Effector memory CD8-positive, alpha-beta T cell (primary cell): Measurements from ENCODE around the gene DOCK6.

ENCODE experiments used
- ATAC-seq: fragments of 150-1000 bp; cut with Tn5 transposase; replicated peaks from 2 replicates; pipeline ENCODE4 v1.10.0; 2021; ENCODE audit warnings: mild to moderate bottlenecking, moderate library complexity
- DNase-seq, 3 experiments: peaks; one replicate each; pipeline ENCODE4 v3.0.0; 2021
- H3K27ac Mint-ChIP-seq, 2 donors: one replicate each; pipeline ENCODE4 v1.8.0; 2022; ENCODE audit warnings: mild to moderate bottlenecking in 2 of 2, mixed read lengths in 2 of 2, moderate library complexity in 2 of 2
- H3K27me3 Mint-ChIP-seq, 2 donors: one replicate each; pipeline ENCODE4 v1.8.0; 2022; ENCODE audit warnings: mixed read lengths in 2 of 2
- H3K36me3 Mint-ChIP-seq: one replicate; pipeline ENCODE4 v1.8.0; 2022; ENCODE audit warnings: mild to moderate bottlenecking, moderate library complexity, mixed read lengths; ENCODE audit not compliant: insufficient read depth
- H3K4me1 Mint-ChIP-seq, 2 donors: one replicate each; pipeline ENCODE4 v1.8.0; 2022; ENCODE audit warnings: low read depth in 2 of 2, mixed read lengths in 2 of 2
- H3K4me3 Mint-ChIP-seq, 2 donors: one replicate each; pipeline ENCODE4 v1.8.0; 2022; ENCODE audit warnings: mild to moderate bottlenecking in 2 of 2, mixed read lengths in 2 of 2, moderate library complexity in 2 of 2
- H3K9me3 Mint-ChIP-seq, 2 donors: one replicate each; pipeline ENCODE4 v1.8.0; 2022; ENCODE audit warnings: mixed read lengths in 2 of 2

The DOCK6 gene

DNA sequence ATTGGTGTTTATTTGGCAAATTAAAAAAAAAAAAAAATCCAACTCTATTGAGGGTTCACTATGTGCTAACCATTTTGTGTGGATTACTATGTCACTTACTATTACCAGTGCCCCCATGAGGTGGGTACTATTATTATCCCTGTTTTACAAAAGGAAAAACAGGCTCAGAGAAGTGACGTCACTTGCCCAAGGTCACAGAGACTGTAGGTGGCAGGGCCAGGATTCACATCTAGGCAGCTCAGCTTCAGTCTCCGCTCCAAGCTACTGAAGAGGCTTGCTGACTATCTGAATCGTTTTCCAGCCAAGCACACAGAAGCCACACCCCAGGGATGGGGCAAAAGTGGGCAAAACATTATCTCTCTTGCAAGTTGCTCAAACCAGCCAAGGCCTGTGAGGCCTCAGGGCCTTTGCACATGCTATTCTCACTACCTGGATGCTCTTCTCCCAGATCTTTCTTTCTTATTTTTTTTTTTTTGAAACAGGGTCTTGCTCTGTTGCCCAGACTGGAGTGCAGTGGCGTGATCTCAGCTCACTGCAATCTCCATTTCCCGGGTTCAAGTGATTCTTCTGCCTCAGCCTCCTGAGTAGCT lies 27.7 kb downstream of the DOCK6 start:
- DNase-seq (no peak), ATAC-seq (no peak)
- H3K27me3 Mint-ChIP-seq = peaks cover 0 to 3% of the 10 kb centered on the region in 2 donors
- peaks cover 0 to 2% of the 10 kb centered on the region in 2 donors for H3K9me3 Mint-ChIP-seq
- no peak overlapping the region for H3K4me3 Mint-ChIP-seq
- H3K4me1 Mint-ChIP-seq = peaks cover 0 to 2% of the 10 kb centered on the region in 2 donors
- no peaks in the 10 kb centered on the region for H3K36me3 Mint-ChIP-seq
- peak overlapping the region in 1 of 2 donors; percentile 41 for H3K27ac Mint-ChIP-seq

DNA sequence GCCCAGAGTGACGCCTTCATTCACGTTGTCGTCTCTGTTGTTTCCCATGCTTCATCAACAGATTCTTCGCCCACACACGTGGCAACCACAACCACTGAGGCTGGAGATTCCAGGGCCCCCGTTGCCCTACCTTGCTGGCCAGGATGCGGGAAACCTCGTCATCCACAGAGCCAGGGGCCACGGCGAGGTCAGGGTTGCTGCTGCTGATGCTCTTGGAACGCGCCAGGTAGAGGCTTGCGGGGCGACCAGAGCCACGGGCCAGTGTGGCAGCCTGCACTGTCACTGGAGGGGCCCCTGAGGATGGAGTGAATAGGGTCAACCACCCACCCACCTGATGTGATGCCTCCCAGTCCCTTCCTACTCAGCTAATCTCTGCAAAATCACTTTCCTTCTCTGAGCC lies 29.3 kb downstream of the DOCK6 start:
- Mint-ChIP-seq H3K4me1 (peaks cover 0 to 2% of the 10 kb centered on the region in 2 donors), H3K9me3 (peaks cover 0 to 2% of the 10 kb centered on the region in 2 donors), H3K27me3 (peaks cover 0 to 12% of the 10 kb centered on the region in 2 donors), H3K4me3 (no peak overlapping the region), H3K27ac (no peak overlapping the region), H3K36me3 (no peaks in the 10 kb centered on the region)
- no peak for ATAC-seq
- DNase-seq = no peak

DNA sequence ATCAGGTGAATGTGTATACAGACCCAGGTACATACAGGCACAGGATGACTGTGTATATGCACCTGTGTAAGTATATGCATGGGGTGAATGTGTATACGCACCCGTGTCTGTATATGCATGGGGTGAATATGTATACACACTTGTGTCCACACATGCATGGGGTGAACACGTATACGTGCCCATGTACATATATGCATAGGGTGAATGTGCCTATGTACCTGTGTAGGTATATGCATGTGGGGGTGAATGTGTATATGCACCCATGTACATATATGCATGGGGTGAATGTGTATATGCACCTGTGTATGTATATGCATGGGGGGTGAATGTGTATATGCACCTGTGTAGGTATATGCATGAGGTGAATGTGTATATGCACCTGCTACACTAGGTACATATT lies 29.8 kb downstream of the DOCK6 start:
- H3K36me3 Mint-ChIP-seq = no peaks in the 10 kb centered on the region
- peaks cover 0 to 2% of the 10 kb centered on the region in 2 donors for H3K4me1 Mint-ChIP-seq
- no peak overlapping the region for H3K4me3 Mint-ChIP-seq
- H3K9me3 Mint-ChIP-seq = peaks cover 0 to 2% of the 10 kb centered on the region in 2 donors
- H3K27ac Mint-ChIP-seq = no peak overlapping the region
- ATAC-seq = no peak
- no peak for DNase-seq
- peaks cover 0 to 12% of the 10 kb centered on the region in 2 donors for H3K27me3 Mint-ChIP-seq

DNA sequence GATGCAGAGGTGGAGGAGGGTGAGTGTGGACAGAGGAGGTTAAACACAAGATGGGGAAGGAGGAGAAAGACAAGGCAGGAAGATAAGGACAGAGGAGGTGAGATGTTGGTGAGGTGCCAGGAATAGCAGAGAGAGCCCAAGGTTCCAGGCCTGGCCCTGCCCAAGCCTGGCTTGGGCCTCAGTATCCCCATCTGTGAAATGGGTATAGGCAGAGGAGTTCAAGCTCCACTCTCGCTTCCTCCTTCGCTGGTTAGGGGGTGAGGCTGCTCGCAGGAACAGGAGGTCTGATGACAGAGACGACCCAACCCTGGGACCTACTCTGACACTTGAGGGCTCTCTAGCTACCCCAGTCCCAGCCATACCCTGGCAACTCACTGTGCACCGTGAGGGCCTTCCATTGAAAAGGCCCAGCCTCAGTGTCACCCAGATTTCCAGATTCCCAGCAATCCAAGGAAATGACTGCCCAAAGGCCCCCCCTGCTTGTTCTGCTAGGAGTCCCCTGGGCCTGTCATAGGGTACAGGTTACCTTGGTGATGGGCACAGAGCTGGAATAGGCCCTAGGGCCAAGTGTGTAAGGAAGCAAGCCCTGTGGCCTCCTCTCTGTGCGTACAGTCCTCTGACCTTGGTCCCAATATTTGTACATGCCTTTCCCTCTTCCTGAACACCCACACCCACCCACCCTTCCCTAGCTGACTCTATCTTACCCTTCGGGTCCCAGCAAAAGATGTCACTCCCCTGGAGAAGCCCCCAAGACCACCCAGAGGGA lies 31.5 kb downstream of the DOCK6 start:
- DNase-seq (no peak), ATAC-seq (no peak)
- H3K4me1 Mint-ChIP-seq = peaks cover 0 to 2% of the 10 kb centered on the region in 2 donors
- H3K27me3 Mint-ChIP-seq = peaks cover 0 to 12% of the 10 kb centered on the region in 2 donors
- H3K36me3 Mint-ChIP-seq = no peaks in the 10 kb centered on the region
- H3K9me3 Mint-ChIP-seq = no peaks in the 10 kb centered on the region
- H3K4me3 Mint-ChIP-seq = no peak overlapping the region
- no peak overlapping the region for H3K27ac Mint-ChIP-seq

DNA sequence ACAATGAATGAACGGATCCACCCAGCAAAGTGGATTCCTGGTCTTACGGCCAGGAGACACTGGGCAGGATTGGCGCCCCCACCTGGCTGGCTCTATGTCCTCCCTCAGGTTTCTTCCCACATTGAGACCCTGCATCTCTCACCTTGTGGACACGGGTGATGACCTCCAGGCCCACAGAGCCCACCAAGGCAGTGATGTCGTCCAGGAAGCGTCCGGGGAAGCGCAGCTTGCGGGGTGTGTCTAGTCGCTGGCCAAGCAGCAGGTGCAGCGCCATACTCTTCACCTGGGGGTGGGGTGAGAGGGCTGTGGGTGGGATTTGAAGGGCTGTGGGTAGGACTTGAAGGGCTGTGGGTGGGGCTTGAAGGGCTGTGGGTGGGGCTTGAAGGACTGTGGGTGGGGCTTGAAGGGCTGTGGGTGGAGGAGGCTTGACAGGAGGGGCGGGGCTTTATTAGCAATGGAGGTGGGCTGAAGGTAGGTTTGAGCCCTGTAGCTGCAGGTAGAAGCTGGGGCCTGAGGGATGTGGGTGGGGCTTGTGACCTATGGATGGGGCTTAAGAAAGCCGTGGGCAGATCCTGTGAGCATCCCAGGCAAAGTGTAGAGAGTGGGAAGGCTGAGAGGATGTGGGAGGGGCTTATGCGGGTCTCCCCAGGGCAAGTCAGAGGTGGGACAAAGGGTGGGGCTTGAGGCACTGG lies 35.0 kb downstream of the DOCK6 start:
- ATAC-seq = no peak
- H3K4me1 Mint-ChIP-seq = peaks cover 0 to 2% of the 10 kb centered on the region in 2 donors
- peaks cover 2 to 12% of the 10 kb centered on the region in 2 donors for H3K27me3 Mint-ChIP-seq
- no peak overlapping the region for H3K27ac Mint-ChIP-seq
- H3K4me3 Mint-ChIP-seq = no peak overlapping the region
- H3K9me3 Mint-ChIP-seq = no peaks in the 10 kb centered on the region
- peaks cover 4% of the 10 kb centered on the region for H3K36me3 Mint-ChIP-seq
- no peak for DNase-seq

DNA sequence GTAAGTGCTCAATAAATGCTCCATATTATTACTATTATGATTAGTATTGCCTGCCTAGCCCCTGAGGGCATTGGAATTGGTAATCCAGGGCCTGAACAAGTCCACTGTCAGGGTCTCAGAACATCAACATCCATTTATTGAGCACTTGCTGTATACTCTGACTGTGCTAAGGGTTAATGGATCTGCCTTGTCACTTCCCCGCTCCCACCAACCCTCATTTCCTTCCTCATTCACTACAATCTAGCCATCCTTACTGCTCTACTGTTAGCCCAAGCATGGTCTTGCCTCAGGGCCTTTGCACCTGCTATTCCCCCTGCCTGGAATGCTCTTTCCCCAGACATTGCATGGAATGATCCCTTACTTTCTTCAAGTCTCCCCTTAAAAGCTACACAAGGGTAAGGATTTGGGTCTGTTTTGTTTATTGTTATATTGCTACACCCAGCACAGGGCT lies 35.6 kb downstream of the DOCK6 start:
- peaks cover 0 to 3% of the 10 kb centered on the region in 2 donors for H3K4me1 Mint-ChIP-seq
- no peak overlapping the region for H3K4me3 Mint-ChIP-seq
- DNase-seq (no peak), ATAC-seq (no peak)
- H3K27ac Mint-ChIP-seq = no peak overlapping the region
- no peaks in the 10 kb centered on the region for H3K9me3 Mint-ChIP-seq
- H3K27me3 Mint-ChIP-seq = peaks cover 6 to 12% of the 10 kb centered on the region in 2 donors
- H3K36me3 Mint-ChIP-seq = peaks cover 4% of the 10 kb centered on the region

DNA sequence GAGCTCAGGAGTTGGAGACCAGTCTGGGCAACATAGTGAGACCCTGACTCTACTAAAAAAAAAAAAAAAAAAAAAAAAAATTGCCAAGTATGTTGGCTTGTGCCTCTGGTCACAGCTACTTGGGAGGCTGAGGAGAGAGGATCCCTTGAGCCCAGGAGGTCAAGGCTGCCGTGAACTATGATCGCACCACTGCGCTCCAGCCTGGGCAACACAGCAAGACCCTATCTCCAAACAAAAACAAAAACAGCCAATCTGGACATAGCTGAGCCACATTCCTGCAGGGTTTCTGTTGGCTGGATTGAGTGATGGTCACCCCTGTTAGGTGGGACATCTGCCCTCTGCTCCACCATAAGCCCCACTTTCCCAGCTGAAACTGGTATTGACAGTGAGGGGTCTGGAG lies 36.5 kb downstream of the DOCK6 start:
- no peak for DNase-seq
- Mint-ChIP-seq H3K9me3 (peaks cover 0 to 2% of the 10 kb centered on the region in 2 donors), H3K27me3 (peaks cover 6 to 12% of the 10 kb centered on the region in 2 donors), H3K36me3 (peaks cover 4% of the 10 kb centered on the region), H3K4me3 (no peak overlapping the region), H3K4me1 (peaks cover 0 to 3% of the 10 kb centered on the region in 2 donors), H3K27ac (no peak overlapping the region)
- ATAC-seq = no peak

DNA sequence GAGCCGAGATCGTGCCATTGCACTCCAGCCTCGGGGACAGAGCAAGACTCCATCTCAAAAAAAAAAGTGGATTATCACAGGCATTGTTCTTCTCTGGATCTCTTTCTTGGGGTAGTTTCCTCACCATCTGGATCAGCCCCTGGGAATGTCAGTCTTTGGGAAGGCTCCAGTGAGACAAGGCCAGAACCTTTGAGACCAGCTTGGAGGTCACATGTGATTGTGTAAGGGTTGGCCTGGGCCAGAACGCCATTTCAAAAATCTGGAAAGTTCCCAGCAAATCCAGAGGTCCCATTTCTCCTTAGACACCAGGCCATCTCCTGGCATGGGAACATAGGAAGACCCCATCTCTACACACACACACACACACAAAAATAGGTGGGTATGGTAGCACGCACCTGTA lies 37.2 kb downstream of the DOCK6 start:
- peaks cover 0 to 3% of the 10 kb centered on the region in 2 donors for H3K4me1 Mint-ChIP-seq
- H3K9me3 Mint-ChIP-seq = peaks cover 0 to 4% of the 10 kb centered on the region in 2 donors
- ATAC-seq (no peak), DNase-seq (no peak)
- H3K36me3 Mint-ChIP-seq = peaks cover 4% of the 10 kb centered on the region
- H3K4me3 Mint-ChIP-seq = no peak overlapping the region
- peaks cover 10 to 12% of the 10 kb centered on the region in 2 donors for H3K27me3 Mint-ChIP-seq
- H3K27ac Mint-ChIP-seq = no peak overlapping the region

DNA sequence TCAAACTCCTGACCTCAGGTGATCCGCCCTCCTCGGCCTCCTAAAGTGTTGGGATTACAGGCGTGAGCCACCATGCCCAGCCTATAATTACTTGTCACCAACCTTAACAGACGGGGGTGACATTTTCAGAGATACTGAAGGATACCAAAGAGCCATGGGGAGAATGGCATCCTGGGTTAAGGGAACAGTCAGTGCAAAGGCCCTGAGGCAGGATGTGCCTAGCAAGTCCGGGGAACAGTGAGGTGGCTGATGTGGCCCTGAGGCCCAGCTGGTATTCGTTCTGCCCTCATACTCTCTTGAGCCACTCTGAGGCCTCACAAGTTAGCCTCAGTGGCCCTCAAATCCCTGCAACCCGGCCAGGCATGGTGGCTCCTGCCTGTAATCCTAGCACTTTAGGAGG lies 37.9 kb downstream of the DOCK6 start:
- H3K4me3 Mint-ChIP-seq = no peak overlapping the region
- ATAC-seq = no peak
- H3K9me3 Mint-ChIP-seq = peaks cover 0 to 4% of the 10 kb centered on the region in 2 donors
- H3K27me3 Mint-ChIP-seq = peaks cover 7 to 13% of the 10 kb centered on the region in 2 donors
- no peak overlapping the region for H3K27ac Mint-ChIP-seq
- peaks cover 4% of the 10 kb centered on the region for H3K36me3 Mint-ChIP-seq
- H3K4me1 Mint-ChIP-seq = peaks cover 0 to 3% of the 10 kb centered on the region in 2 donors
- DNase-seq = no peak

DNA sequence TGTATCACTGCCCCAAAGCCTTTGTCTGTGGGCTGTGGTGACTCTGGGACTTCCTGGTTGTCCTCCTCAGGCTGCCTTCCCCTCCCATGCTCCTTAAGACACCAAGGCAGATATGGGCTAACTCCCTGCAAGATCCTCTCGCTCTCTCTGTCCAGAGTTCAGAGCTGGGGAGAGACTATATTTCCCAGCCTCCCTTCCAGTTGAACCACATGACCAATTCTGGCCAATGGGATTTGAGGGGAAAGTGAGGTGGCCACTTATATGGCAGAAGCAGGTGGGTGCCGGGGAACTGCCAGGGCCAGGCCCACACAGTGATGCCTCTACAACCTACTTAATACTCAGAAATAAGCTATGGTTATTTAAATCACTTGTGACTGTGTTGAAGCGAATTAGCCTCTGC lies 39.1 kb downstream of the DOCK6 start:
- no peak overlapping the region for H3K4me3 Mint-ChIP-seq
- H3K27ac Mint-ChIP-seq = no peak overlapping the region
- DNase-seq (no peak), ATAC-seq (no peak)
- peaks cover 4% of the 10 kb centered on the region for H3K36me3 Mint-ChIP-seq
- H3K27me3 Mint-ChIP-seq = peaks cover 0 to 13% of the 10 kb centered on the region in 2 donors
- H3K4me1 Mint-ChIP-seq = peaks cover 0 to 3% of the 10 kb centered on the region in 2 donors
- peaks cover 0 to 4% of the 10 kb centered on the region in 2 donors for H3K9me3 Mint-ChIP-seq

DNA sequence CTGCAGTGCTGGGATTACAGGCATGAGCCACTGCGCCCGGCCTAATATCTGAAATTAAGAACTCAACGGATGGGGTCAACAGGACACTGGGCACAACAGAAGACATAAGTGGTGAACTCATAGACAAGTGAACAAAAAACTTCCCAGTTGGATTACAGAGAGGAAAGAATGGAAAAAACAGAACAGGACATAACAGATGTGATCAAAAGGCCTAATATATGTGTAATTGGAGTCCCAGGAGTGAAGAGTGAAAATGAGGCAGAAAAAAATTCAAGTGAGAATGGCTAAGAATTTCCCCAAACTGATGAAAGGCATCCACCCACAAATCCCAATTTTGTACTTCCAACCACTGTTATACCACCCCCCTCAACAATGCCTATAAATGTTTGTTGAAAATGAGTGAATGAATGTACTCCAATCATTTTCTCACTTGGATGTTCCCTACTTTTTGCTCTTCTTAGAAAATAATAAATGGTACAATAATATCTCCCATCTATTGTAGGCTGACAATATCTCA lies 41.2 kb downstream of the DOCK6 start:
- H3K4me3 Mint-ChIP-seq = no peak overlapping the region
- H3K9me3 Mint-ChIP-seq = peaks cover 0 to 4% of the 10 kb centered on the region in 2 donors
- ATAC-seq = no peak
- H3K27me3 Mint-ChIP-seq = peaks cover 9 to 13% of the 10 kb centered on the region in 2 donors
- H3K4me1 Mint-ChIP-seq = peaks cover 0 to 3% of the 10 kb centered on the region in 2 donors
- no peak overlapping the region for H3K27ac Mint-ChIP-seq
- H3K36me3 Mint-ChIP-seq = peaks cover 4% of the 10 kb centered on the region
- no peak for DNase-seq

DNA sequence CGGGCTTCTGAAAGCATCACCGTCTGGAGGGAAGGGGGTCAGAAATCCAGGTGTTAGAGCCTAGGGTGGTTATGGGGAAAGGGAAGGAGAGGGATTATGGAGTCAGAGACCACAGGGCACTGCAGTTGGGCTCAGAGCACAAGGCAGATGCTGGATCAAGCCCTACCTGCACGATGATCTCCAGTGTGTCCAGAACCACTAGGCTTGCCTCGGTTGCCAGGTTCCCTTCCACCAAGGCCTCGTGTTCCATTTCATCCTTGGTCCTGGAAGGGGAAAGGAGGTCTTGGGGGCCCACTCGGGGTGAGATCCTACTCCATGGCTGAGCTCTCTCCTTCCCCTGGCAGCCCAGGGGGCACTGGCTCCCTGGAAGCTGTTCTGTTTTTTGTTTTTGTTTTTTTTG lies 47.9 kb downstream of the DOCK6 start:
- Mint-ChIP-seq H3K4me1 (no peaks in the 10 kb centered on the region), H3K9me3 (no peaks in the 10 kb centered on the region), H3K27ac (no peak overlapping the region), H3K36me3 (peaks cover 6% of the 10 kb centered on the region), H3K4me3 (no peak overlapping the region), H3K27me3 (peaks cover 0 to 9% of the 10 kb centered on the region in 2 donors)
- ATAC-seq = no peak
- DNase-seq = no peak

DNA sequence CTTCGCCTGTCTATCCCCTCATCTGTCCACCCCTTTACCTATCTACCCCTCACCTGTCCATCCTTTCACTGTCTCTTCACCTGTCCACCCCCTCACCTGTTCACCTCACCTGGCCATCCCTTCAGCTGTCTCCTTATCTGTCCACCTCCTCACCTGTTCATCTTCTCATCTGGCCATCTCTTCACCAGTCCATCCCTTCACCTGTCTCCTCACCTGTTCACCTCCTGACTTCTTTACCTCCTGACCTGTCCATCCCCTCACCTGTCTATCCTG lies 51.7 kb downstream of the DOCK6 start:
- DNase-seq (no peak), ATAC-seq (no peak)
- no peak overlapping the region for H3K4me3 Mint-ChIP-seq
- peaks cover 6% of the 10 kb centered on the region for H3K36me3 Mint-ChIP-seq
- peaks cover 0 to 6% of the 10 kb centered on the region in 2 donors for H3K27me3 Mint-ChIP-seq
- peak overlapping the region in 1 of 2 donors; percentile 6 for H3K27ac Mint-ChIP-seq
- H3K4me1 Mint-ChIP-seq = no peaks in the 10 kb centered on the region
- H3K9me3 Mint-ChIP-seq = no peaks in the 10 kb centered on the region
